Osteocyte (in vitro differentiated cells): Measurements from ENCODE around the gene DTX1. TPM values are rescaled to one million over a fixed set of nuclear protein-coding genes. Genes with fewer than 3 reads are reported as not detected.
A peak's percentile ranks its signal among the peaks of the same experiment; 100 is the strongest.

Experiments
- DNase-seq: peaks from one replicate; pipeline ENCODE4 v3.0.0; 2021; ENCODE audit warnings: mixed read lengths; ENCODE audit not compliant: unreplicated experiment; ENCODE audit errors: extremely low spot score
- H3K27ac Mint-ChIP-seq: one replicate; pipeline ENCODE4 v1.8.0; 2021; ENCODE audit warnings: mild to moderate bottlenecking, mixed read lengths; ENCODE audit not compliant: unreplicated experiment
- H3K27me3 Mint-ChIP-seq: one replicate; pipeline ENCODE4 v1.8.0; 2021; ENCODE audit warnings: mixed read lengths; ENCODE audit not compliant: unreplicated experiment
- H3K36me3 Mint-ChIP-seq: one replicate; pipeline ENCODE4 v1.8.0; 2021; ENCODE audit warnings: mixed read lengths; ENCODE audit not compliant: unreplicated experiment
- H3K4me1 Mint-ChIP-seq: one replicate; pipeline ENCODE4 v1.8.0; 2021; ENCODE audit warnings: mixed read lengths; ENCODE audit not compliant: unreplicated experiment
- H3K4me3 Mint-ChIP-seq: one replicate; pipeline ENCODE4 v1.8.0; 2021; ENCODE audit warnings: mild to moderate bottlenecking, moderate library complexity, mixed read lengths; ENCODE audit not compliant: unreplicated experiment
- H3K9me3 Mint-ChIP-seq: one replicate; pipeline ENCODE4 v1.8.0; 2021; ENCODE audit warnings: mixed read lengths; ENCODE audit not compliant: unreplicated experiment
- CTCF ChIP-seq: fragments of 200-600 bp; sonication (generic); IDR thresholded peaks from 2 replicates; pipeline ENCODE4 v1.5.0; 2021; ENCODE audit warnings: antibody characterized with exemption, mild to moderate bottlenecking, moderate library complexity
- long read RNA-seq: library from polyadenylated mRNA; unstranded; transcript quantifications from one replicate; pipeline ENCODE4 v2.0.0, GENCODE V29; 2021
- total RNA-seq: library from RNA; stranded (reverse); gene quantifications from 2 replicates; pipeline ENCODE4 v1.2.1, GENCODE V29; 2021

The DTX1 gene
- total RNA-seq = not detected in 2 replicates
- long read RNA-seq = 0 reads

DNA sequence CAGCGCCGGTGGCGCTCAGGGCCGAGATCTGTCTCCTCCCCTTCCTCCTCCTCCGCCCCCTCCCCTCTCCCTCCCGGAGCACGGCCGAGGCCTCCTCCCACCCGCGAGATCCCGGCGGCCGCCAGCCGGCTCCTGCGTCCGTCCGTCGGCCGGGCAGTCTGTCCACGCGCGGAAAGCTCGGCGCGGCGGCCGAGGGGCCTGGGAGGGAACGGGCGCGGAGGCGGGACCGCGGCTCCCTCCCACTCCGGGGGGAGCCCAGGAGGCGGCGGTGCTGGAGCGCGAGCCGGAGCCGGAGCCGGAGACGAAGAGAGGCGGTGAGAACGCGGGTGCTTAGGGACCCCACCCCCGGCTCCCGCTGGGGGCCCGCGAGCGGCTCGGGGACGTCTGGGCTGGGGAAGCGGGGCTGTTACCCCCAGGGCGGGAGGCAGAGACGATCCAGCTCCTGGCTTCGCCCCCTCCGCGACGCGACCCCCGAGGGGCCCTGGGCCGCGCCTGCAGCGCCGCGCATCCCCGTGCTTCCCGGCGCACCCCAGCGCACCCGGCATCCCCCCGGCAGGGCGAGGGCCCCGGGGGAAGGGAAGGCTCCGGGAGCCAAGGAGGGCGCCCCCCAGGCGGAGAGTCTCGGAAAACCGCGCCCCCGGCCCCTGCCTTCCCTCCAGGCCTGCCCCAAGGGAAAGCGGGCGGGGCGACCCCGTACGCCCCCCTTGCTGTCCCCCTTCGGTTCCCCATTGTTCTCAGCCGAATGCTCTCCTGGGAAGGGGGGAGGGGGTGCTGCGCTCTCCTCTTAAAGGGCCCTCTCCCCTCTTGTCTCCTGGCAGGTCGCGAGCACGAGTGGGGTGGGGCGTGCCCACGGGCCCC, at the start of gene DTX1:
Gene DTX1, plus strand, starts transcription at position 100 of the 858 bp plus-strand sequence. CDS start 1,463 bp downstream, outside the sequence.
- Mint-ChIP-seq H3K4me1 (no peaks in the 10 kb centered on the region), H3K4me3 (peak within 1 kb of the TSS; percentile 34), H3K9me3 (no peaks in the 10 kb centered on the region), H3K27ac (no peak within 1 kb of the TSS), H3K27me3 (peaks cover 32% of the 10 kb centered on the region), H3K36me3 (no peaks in the 10 kb centered on the region)
- DNase-seq = no peak
- TF ChIP-seq CTCF = no peak

DNA sequence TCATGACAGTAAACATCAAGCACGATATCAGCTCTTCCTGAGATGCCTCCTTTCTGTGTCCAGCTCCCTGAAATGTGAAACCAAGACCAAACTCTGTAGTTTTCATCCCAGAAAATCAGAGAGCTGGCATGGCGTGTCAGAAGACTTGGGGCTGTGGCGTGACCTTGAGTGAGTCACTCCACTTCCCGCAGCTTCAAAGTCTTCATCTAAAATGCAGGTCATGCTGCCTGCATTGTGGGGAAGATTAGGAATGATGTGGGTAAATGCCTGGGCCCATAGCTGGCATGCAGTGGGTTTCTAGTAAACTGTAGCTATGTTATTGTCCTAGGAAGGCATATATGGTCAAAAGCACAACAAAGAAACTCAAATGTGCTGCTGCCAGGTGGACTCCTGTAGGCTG, 49.4 kb upstream of the DTX1 start:
- H3K27ac Mint-ChIP-seq = no peak overlapping the region
- H3K4me3 Mint-ChIP-seq = no peak overlapping the region
- H3K36me3 Mint-ChIP-seq = no peaks in the 10 kb centered on the region
- H3K27me3 Mint-ChIP-seq = peaks cover 14% of the 10 kb centered on the region
- no peaks in the 10 kb centered on the region for H3K9me3 Mint-ChIP-seq
- H3K4me1 Mint-ChIP-seq = no peaks in the 10 kb centered on the region
- no peak for DNase-seq
- TF ChIP-seq CTCF = no peak

DNA sequence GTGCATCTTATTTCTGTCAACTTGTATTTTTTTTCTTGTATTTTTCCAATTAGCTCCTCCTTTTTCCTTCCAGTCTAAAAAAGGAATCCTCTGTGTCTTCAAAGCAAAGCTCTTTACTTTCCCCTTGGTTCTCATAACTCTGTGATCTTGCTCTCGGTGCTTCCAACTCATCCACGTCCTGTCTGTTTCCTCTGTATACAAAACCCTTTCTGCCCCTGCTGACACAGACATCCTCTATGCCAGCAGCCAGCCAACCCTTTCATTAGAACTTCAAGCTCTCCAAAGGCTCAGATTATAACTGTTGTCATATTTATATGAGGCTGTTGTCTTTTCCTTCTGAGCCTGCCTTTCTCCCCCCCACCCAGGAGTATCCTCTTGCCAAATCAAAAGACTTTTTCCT, 45.8 kb upstream of the DTX1 start:
- no peak overlapping the region for H3K4me3 Mint-ChIP-seq
- H3K4me1 Mint-ChIP-seq = no peaks in the 10 kb centered on the region
- H3K9me3 Mint-ChIP-seq = no peaks in the 10 kb centered on the region
- H3K27ac Mint-ChIP-seq = no peak overlapping the region
- no peak for TF ChIP-seq CTCF
- peaks cover 12% of the 10 kb centered on the region for H3K27me3 Mint-ChIP-seq
- no peak for DNase-seq
- H3K36me3 Mint-ChIP-seq = no peaks in the 10 kb centered on the region

DNA sequence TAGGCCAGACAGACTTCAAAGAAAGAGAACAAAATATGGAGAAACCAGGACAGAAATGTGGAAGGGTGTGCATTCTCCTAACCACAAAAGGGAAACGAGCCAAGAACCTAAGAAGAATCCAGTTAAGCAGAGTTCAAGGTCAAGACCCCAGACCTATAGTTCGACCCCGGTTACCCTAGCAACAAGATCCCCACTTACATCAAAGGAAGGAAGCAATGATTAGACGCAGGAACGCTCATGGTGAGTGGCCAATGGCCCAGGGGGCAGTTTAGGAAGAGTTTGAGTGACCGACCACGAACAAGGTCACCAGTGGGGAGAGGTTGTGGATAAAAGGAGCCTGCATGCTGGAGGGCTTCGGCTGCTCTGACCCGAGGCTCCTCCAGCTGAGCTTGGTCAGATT, 42.0 kb upstream of the DTX1 start:
- Mint-ChIP-seq H3K9me3 (no peaks in the 10 kb centered on the region), H3K36me3 (no peaks in the 10 kb centered on the region), H3K4me1 (peaks cover 7% of the 10 kb centered on the region), H3K27me3 (peaks cover 6% of the 10 kb centered on the region), H3K27ac (no peak overlapping the region), H3K4me3 (no peak overlapping the region)
- no peak for TF ChIP-seq CTCF
- no peak for DNase-seq

GRCh38 chr12:113016796-113017195, 39.7 kb upstream of the DTX1 start:
- H3K27me3 Mint-ChIP-seq = no peaks in the 10 kb centered on the region
- H3K36me3 Mint-ChIP-seq = no peaks in the 10 kb centered on the region
- peaks cover 11% of the 10 kb centered on the region for H3K4me1 Mint-ChIP-seq
- no peak overlapping the region for H3K4me3 Mint-ChIP-seq
- no peak for TF ChIP-seq CTCF
- DNase-seq = no peak
- H3K9me3 Mint-ChIP-seq = no peaks in the 10 kb centered on the region
- no peak overlapping the region for H3K27ac Mint-ChIP-seq
